CD14-positive monocyte (primary cell): Measurements from ENCODE around the gene PODXL2. TPM values are rescaled to one million over a fixed set of nuclear protein-coding genes. Genes with fewer than 3 reads are reported as not detected.

Experiments
- DNase-seq, 3 donors: peaks; one replicate each; pipeline ENCODE4 v3.0.0-alpha.2; 2011 to 2022
- H2AFZ ChIP-seq: 2 replicates; pipeline ENCODE4 v1.6.0; 2012; ENCODE audit warnings: mild to moderate bottlenecking, low read depth, low read length, inconsistent platforms; ENCODE audit not compliant: insufficient read depth, poor library complexity, severe bottlenecking
- H3K27ac ChIP-seq, 2 donors: 1 replicate in 1 of 2; 2 replicates in 1 of 2; pipeline ENCODE4 v1.5.1; 2012 to 2013; ENCODE audit warnings: low read length in 2 of 2, control low read depth in 1 of 2, inconsistent platforms in 1 of 2, low read depth in 1 of 2, mild to moderate bottlenecking in 1 of 2
- H3K27me3 ChIP-seq, 2 donors: one replicate each; pipeline versions ENCODE4 v1.6.0 to v1.6.1; 2011 to 2013; ENCODE audit warnings: low read length in 2 of 2; ENCODE audit not compliant: control insufficient read depth in 2 of 2, insufficient read depth in 2 of 2
- H3K36me3 ChIP-seq, 2 donors: replicated peaks in 1 of 2; 1 replicate in 1 of 2; 2 replicates in 1 of 2; pipeline versions ENCODE4 v1.5.1 to v1.6.1; 2012 to 2013; ENCODE audit warnings: low read length in 2 of 2, control low read depth in 1 of 2, inconsistent platforms in 1 of 2, mild to moderate bottlenecking in 1 of 2; ENCODE audit not compliant: insufficient read depth in 2 of 2, control insufficient read depth in 1 of 2
- H3K4me1 ChIP-seq, 2 donors: 1 replicate in 1 of 2; 2 replicates in 1 of 2; pipeline versions ENCODE4 v1.5.1 to v1.6.1; 2012 to 2013; ENCODE audit warnings: low read length in 2 of 2, control low read depth in 1 of 2, inconsistent platforms in 1 of 2, mild to moderate bottlenecking in 1 of 2, moderate library complexity in 1 of 2; ENCODE audit not compliant: insufficient read depth in 2 of 2, control insufficient read depth in 1 of 2
- H3K4me2 ChIP-seq: replicated peaks from 2 replicates; pipeline ENCODE3; 2012; ENCODE audit warnings: low read length, moderate library complexity, mild to moderate bottlenecking; ENCODE audit not compliant: poor library complexity, severe bottlenecking; ENCODE audit errors: extremely low read depth
- H3K4me3 ChIP-seq, 3 experiments: fragments of 200-600 bp in 1 of 3; sonication (generic) in 1 of 3; replicated peaks in 1 of 3; 1 replicate in 2 of 3; 2 replicates in 1 of 3; pipeline ENCODE4 v1.5.1; 2011 to 2013; ENCODE audit warnings: low read length in 3 of 3, mild to moderate bottlenecking in 3 of 3, control low read depth in 2 of 3, low read depth in 2 of 3, inconsistent platforms in 1 of 3, moderate library complexity in 1 of 3
- H3K79me2 ChIP-seq: 2 replicates; pipeline ENCODE4 v1.6.0; 2012; ENCODE audit warnings: mild to moderate bottlenecking, control low read depth, inconsistent platforms, low read length, moderate library complexity; ENCODE audit not compliant: insufficient read depth
- H3K9ac ChIP-seq: 2 replicates; pipeline ENCODE4 v1.6.0; 2017; ENCODE audit warnings: low read length, mild to moderate bottlenecking; ENCODE audit not compliant: insufficient read depth, poor library complexity, severe bottlenecking
- H3K9me3 ChIP-seq, 2 donors: replicated peaks in 1 of 2; 1 replicate in 1 of 2; 2 replicates in 1 of 2; pipeline versions ENCODE4 v1.5.1 to v1.6.1; 2012 to 2013; ENCODE audit warnings: low read length in 2 of 2, control low read depth in 1 of 2; ENCODE audit not compliant: control insufficient read depth in 1 of 2, insufficient read depth in 1 of 2
- H4K20me1 ChIP-seq: 2 replicates; pipeline ENCODE4 v1.6.0; 2012; ENCODE audit warnings: mild to moderate bottlenecking, low read length, control low read depth, moderate library complexity; ENCODE audit not compliant: insufficient read depth
- H3K27ac Mint-ChIP-seq, 7 donors: one replicate each; pipeline ENCODE4 v1.8.0; 2020; ENCODE audit warnings: mild to moderate bottlenecking in 7 of 7, mixed read lengths in 7 of 7, moderate library complexity in 6 of 7, inconsistent platforms in 2 of 7
- H3K27me3 Mint-ChIP-seq, 3 donors: one replicate each; pipeline ENCODE4 v1.8.0; 2021 to 2022; ENCODE audit warnings: low read depth in 3 of 3, mild to moderate bottlenecking in 3 of 3, mixed read lengths in 3 of 3, moderate library complexity in 3 of 3, inconsistent platforms in 1 of 3
- H3K36me3 Mint-ChIP-seq, 2 donors: one replicate each; pipeline ENCODE4 v1.8.0; 2020; ENCODE audit warnings: mixed read lengths in 2 of 2, inconsistent platforms in 1 of 2, mild to moderate bottlenecking in 1 of 2
- H3K4me1 Mint-ChIP-seq: one replicate; pipeline ENCODE4 v1.8.0; 2020; ENCODE audit warnings: mild to moderate bottlenecking, mixed read lengths
- H3K4me3 Mint-ChIP-seq, 2 donors: one replicate each; pipeline ENCODE4 v1.8.0; 2020; ENCODE audit warnings: mild to moderate bottlenecking in 2 of 2, mixed read lengths in 2 of 2, moderate library complexity in 1 of 2
- H3K9me3 Mint-ChIP-seq, 7 donors: one replicate each; pipeline ENCODE4 v1.8.0; 2020 to 2022; ENCODE audit warnings: mixed read lengths in 7 of 7, mild to moderate bottlenecking in 6 of 7, moderate library complexity in 6 of 7, inconsistent platforms in 2 of 7
- CTCF ChIP-seq: fragments of 200-600 bp; IDR thresholded peaks from one replicate; pipeline ENCODE4 v1.8.0; 2022; ENCODE audit warnings: antibody characterized with exemption, mild to moderate bottlenecking
- WGBS: methylation state at CpG from one replicate; pipeline ENCODE4 v1.1.5; 2013; ENCODE audit warnings: missing lambda C conversion rate; ENCODE audit not compliant: insufficient coverage; 5-methylcytosine and 5-hydroxymethylcytosine counted together
- intact Hi-C, 2 donors: fragments of 100-400 bp; cut with micrococcal nuclease; formaldehyde crosslinking; loops; one replicate each; pipeline versions ENCODE4 v1.15.0 to v1.15.1; 2023
- polyA plus RNA-seq, 3 donors: library from polyadenylated mRNA; depleted of rRNA in 1 of 3; unstranded in 2 of 3; stranded (reverse) in 1 of 3; fragments of 300-500 nt in 2 of 3; fragments of >200 nt in 1 of 3; fragmentation: Illumina TruSeq in 2 of 3; gene quantifications; 1 replicate in 2 of 3; 2 replicates in 1 of 3; pipeline ENCODE4 v1.2.3, GENCODE V29; 2012 to 2021
- small RNA-seq: library from RNA; depleted of rRNA; stranded (forward); fragments of <200 nt; gene quantifications from one replicate; pipeline ENCODE3, GENCODE V24; 2012; ENCODE audit warnings: low read depth; ENCODE audit not compliant: insufficient read length

Gene PODXL2
- polyA plus RNA-seq, 3 donors: 0.33 to 0.64 (median 0.43) TPM

- no peak for DNase-seq
Observed at GRCh38 chr3:127722091-127722784, 93.3 kb downstream of the PODXL2 start.

More at GRCh38 chr3:127722091-127722784, 93.3 kb downstream of the PODXL2 start:
- no peak overlapping the region for H3K4me3 ChIP-seq
- no peak overlapping the region for H3K9ac ChIP-seq
- TF ChIP-seq CTCF: no peak
- H3K27ac Mint-ChIP-seq: no peak overlapping the region
- H4K20me1 ChIP-seq: no peaks in the 10 kb centered on the region
- H3K4me3 Mint-ChIP-seq: no peak overlapping the region
- H3K4me1 Mint-ChIP-seq: peaks cover 4% of the 10 kb centered on the region
- H3K27ac ChIP-seq: no peak overlapping the region
- no peaks in the 10 kb centered on the region for H3K27me3 Mint-ChIP-seq
- H3K4me1 ChIP-seq: peaks cover 0 to 12% of the 10 kb centered on the region in 2 donors
- H3K9me3 ChIP-seq: peaks cover 0 to 4% of the 10 kb centered on the region in 2 donors
- no peak overlapping the region for H2AFZ ChIP-seq
- H3K27me3 ChIP-seq: no peaks in the 10 kb centered on the region
- intact Hi-C loops: no loop called here
- H3K4me2 ChIP-seq: no peak overlapping the region
- H3K79me2 ChIP-seq: no peaks in the 10 kb centered on the region
- peaks cover 3 to 9% (median 6%) of the 10 kb centered on the region in 7 donors for H3K9me3 Mint-ChIP-seq
- H3K36me3 ChIP-seq: no peaks in the 10 kb centered on the region
- 92% methylated on average over 10 of the region's 13 CpGs for WGBS
- H3K36me3 Mint-ChIP-seq: peaks cover 0 to 8% of the 10 kb centered on the region in 2 donors

Small RNA genes lying within 50 kb of the gene (small RNA-seq; reads per million reads assigned to genes)
- not detected for gene MIR7976

Other genes starting within 250 kb of the PODXL2 start
- 10 to 100 TPM; 20.2 to 29.4 (median 23.4) TPM for gene TPRA1, start 38.5 kb upstream of the PODXL2 start, polyA plus RNA-seq
- gene MCM2, start 30.8 kb upstream of the PODXL2 start, polyA plus RNA-seq: 1 to 10 TPM in 1 of 3 donors, under 1 TPM in 2; 0.66 to 1.7 (median 0.90) TPM
- 100 to 1,000 TPM; 107 to 246 (median 118) TPM for gene ABTB1, start 43.8 kb downstream of the PODXL2 start, polyA plus RNA-seq
- 1 to 10 TPM; 4.4 to 10.0 (median 6.4) TPM for gene MGLL, start 193.3 kb downstream of the PODXL2 start, polyA plus RNA-seq